ENCODE data around the gene PRSS38. TPM values are rescaled to one million over a fixed set of nuclear protein-coding genes. Genes with fewer than 3 reads are reported as not detected.
A peak's percentile ranks its signal among the peaks of the same experiment; 100 is the strongest.

Gene PRSS38
- total RNA-seq, 2 donors from 2014 or later = not detected

GRCh38 chr1:227884370-227885134, 69.1 kb downstream of the PRSS38 start:
- H3K4me3 Mint-ChIP-seq = no peak overlapping the region
- H3K9me3 Mint-ChIP-seq = no peaks in the 10 kb centered on the region
- peak; percentile 46 for DNase-seq
- H3K9me3 ChIP-seq (ENCODE audit: control insufficient read depth, low read length) = no peaks in the 10 kb centered on the region
- H3K27me3 ChIP-seq (ENCODE audit: control insufficient read depth, insufficient read depth, low read length, poor library complexity, severe bottlenecking) = peaks cover 18% of the 10 kb centered on the region
- no peak overlapping the region for H3K27ac Mint-ChIP-seq
- no peak for TF ChIP-seq CTCF (conservative IDR thresholded peaks at IDR 0.05)
- no peak overlapping the region for H3K9ac ChIP-seq (ENCODE audit: extremely low read depth, low read length, poor library complexity, severe bottlenecking)
- peaks cover 11% of the 10 kb centered on the region for H3K27me3 Mint-ChIP-seq (ENCODE audit: insufficient read depth)
- H3K4me1 ChIP-seq (ENCODE audit: control insufficient read depth, insufficient read depth, low read length) = peaks cover 10% of the 10 kb centered on the region
- no peaks in the 10 kb centered on the region for H3K36me3 ChIP-seq (ENCODE audit: control insufficient read depth, insufficient read depth, low read length)
- H3K4me1 Mint-ChIP-seq = peaks cover 5% of the 10 kb centered on the region
- no peak overlapping the region for H3K27ac ChIP-seq (ENCODE audit: low read depth, low read length)
- no peaks in the 10 kb centered on the region for H3K36me3 Mint-ChIP-seq (ENCODE audit: low read depth)
- no peak overlapping the region for H3K4me3 ChIP-seq (ENCODE audit: low read length)
- WGBS, 2 experiments (ENCODE audit: insufficient coverage in 1 of 2, insufficient read length in 1 of 2) = 90 to 100% methylated on average over 1 to 15 of the region's 15 CpGs

- Histone ChIP-seq H3K27ac (ENCODE audit: low read depth, low read length) (no peak overlapping the region), H3K36me3 (ENCODE audit: control insufficient read depth, insufficient read depth, low read length) (no peaks in the 10 kb centered on the region), H3K4me1 (ENCODE audit: control insufficient read depth, insufficient read depth, low read length) (peaks cover 10% of the 10 kb centered on the region), H3K9ac (ENCODE audit: extremely low read depth, low read length, poor library complexity, severe bottlenecking) (no peak overlapping the region), H3K4me3 (ENCODE audit: low read length) (no peak overlapping the region), H3K27me3 (ENCODE audit: control insufficient read depth, insufficient read depth, low read length, poor library complexity, severe bottlenecking) (peaks cover 12% of the 10 kb centered on the region), H3K9me3 (ENCODE audit: control insufficient read depth, low read length) (no peaks in the 10 kb centered on the region)
- H3K9me3 Mint-ChIP-seq = no peaks in the 10 kb centered on the region
- H3K4me1 Mint-ChIP-seq = peaks cover 5% of the 10 kb centered on the region
- WGBS, 2 experiments (ENCODE audit: insufficient coverage in 1 of 2, insufficient read length in 1 of 2) = 84 to 100% methylated on average over 1 to 8 of the region's 8 CpGs
- no peaks in the 10 kb centered on the region for H3K36me3 Mint-ChIP-seq (ENCODE audit: low read depth)
- TF ChIP-seq CTCF (conservative IDR thresholded peaks at IDR 0.05) = no peak
- H3K4me3 Mint-ChIP-seq = no peak overlapping the region
- no peak for DNase-seq
- H3K27ac Mint-ChIP-seq = peak overlapping the region; percentile 44
- peaks cover 8% of the 10 kb centered on the region for H3K27me3 Mint-ChIP-seq (ENCODE audit: insufficient read depth)
Measured at GRCh38 chr1:227885135-227885647, 69.7 kb downstream of the PRSS38 start.

- TF ChIP-seq CTCF (conservative IDR thresholded peaks at IDR 0.05) = no peak
- Histone ChIP-seq H3K27ac (ENCODE audit: low read depth, low read length) (no peak overlapping the region), H3K9ac (ENCODE audit: extremely low read depth, low read length, poor library complexity, severe bottlenecking) (no peak overlapping the region), H3K9me3 (ENCODE audit: control insufficient read depth, low read length) (no peaks in the 10 kb centered on the region), H3K4me3 (ENCODE audit: low read length) (no peak overlapping the region), H3K27me3 (ENCODE audit: control insufficient read depth, insufficient read depth, low read length, poor library complexity, severe bottlenecking) (peaks cover 5% of the 10 kb centered on the region), H3K4me1 (ENCODE audit: control insufficient read depth, insufficient read depth, low read length) (peaks cover 10% of the 10 kb centered on the region), H3K36me3 (ENCODE audit: control insufficient read depth, insufficient read depth, low read length) (no peaks in the 10 kb centered on the region)
- Mint-ChIP-seq H3K27ac (peak overlapping the region; percentile 44), H3K9me3 (no peaks in the 10 kb centered on the region), H3K36me3 (ENCODE audit: low read depth) (no peaks in the 10 kb centered on the region), H3K4me1 (peaks cover 5% of the 10 kb centered on the region), H3K27me3 (ENCODE audit: insufficient read depth) (peaks cover 3% of the 10 kb centered on the region), H3K4me3 (peak overlapping the region; percentile 52)
- 87 to 88% methylated on average over 9 to 14 of the region's 14 CpGs for WGBS, 2 experiments (ENCODE audit: insufficient coverage in 1 of 2, insufficient read length in 1 of 2)
- peak; percentile 57 for DNase-seq
Measured at GRCh38 chr1:227885648-227886502, 70.4 kb downstream of the PRSS38 start.
